Measurements from ENCODE around the gene HLA-B. TPM values are rescaled to one million over a fixed set of nuclear protein-coding genes. Genes with fewer than 3 reads are reported as not detected.
"Not testable (repeated sequence)": the region's sequence is repeated elsewhere in the genome, so short reads cannot be mapped to it uniquely, and the experiment has no call there.

HLA-B gene
- total RNA-seq, 1 experiment from 2014 or later = 55.4 TPM

DNA sequence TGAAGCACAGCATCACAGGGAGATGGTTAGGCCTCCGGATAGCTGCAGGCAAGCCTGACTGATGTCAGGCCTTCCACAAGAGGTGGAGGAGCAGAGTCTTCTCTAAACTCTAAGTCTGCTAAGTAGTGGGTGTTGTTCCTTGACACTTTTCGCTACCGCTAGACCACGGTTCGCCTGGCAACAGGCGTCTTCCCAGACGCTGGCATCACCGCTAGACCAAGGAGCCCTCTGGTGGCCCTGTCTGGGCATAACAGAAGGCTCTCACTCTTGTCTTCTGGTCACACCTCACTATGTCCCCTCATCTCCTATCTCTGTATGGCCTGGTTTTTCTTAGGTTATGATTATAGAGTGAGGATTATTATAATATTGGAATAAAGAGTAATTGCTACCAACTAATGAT is 17.1 kb upstream of the HLA-B start:
- peaks cover 17% of the 10 kb centered on the region for H3K27me3 ChIP-seq (ENCODE audit: low read length)
- H3K9me2 ChIP-seq (replicated peaks; ENCODE audit: low read length); H3K79me2 ChIP-seq (ENCODE audit: low read length); ATAC-seq; H3K4me3 ChIP-seq (ENCODE audit: low read length); H3K27ac ChIP-seq (ENCODE audit: low read length); CTCF ChIA-PET; H3K9ac ChIP-seq (ENCODE audit: low read length); intact Hi-C loops (cut with micrococcal nuclease); H3K36me3 ChIP-seq (ENCODE audit: low read depth, low read length); POLR2A ChIA-PET (ENCODE audit: unreplicated experiment); H3F3A ChIP-seq (ENCODE audit: low read length, unreplicated experiment); H3K4me2 ChIP-seq (ENCODE audit: low read length); H4K20me1 ChIP-seq (ENCODE audit: low read length); H2AFZ ChIP-seq (ENCODE audit: low read length); DNase-seq; H3K4me1 ChIP-seq (ENCODE audit: insufficient read depth, low read length); BruUV-seq (replicated peaks): not testable (repeated sequence)
- peaks cover 10% of the 10 kb centered on the region; the same call in 1 of the 2 replicates for H3K9me3 ChIP-seq (ENCODE audit: low read length)
- TF ChIP-seq, protein P1, sequence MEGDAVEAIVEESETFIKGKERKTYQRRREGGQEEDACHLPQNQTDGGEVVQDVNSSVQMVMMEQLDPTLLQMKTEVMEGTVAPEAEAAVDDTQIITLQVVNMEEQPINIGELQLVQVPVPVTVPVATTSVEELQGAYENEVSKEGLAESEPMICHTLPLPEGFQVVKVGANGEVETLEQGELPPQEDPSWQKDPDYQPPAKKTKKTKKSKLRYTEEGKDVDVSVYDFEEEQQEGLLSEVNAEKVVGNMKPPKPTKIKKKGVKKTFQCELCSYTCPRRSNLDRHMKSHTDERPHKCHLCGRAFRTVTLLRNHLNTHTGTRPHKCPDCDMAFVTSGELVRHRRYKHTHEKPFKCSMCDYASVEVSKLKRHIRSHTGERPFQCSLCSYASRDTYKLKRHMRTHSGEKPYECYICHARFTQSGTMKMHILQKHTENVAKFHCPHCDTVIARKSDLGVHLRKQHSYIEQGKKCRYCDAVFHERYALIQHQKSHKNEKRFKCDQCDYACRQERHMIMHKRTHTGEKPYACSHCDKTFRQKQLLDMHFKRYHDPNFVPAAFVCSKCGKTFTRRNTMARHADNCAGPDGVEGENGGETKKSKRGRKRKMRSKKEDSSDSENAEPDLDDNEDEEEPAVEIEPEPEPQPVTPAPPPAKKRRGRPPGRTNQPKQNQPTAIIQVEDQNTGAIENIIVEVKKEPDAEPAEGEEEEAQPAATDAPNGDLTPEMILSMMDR (conservative IDR thresholded peaks at IDR 0.05; ENCODE audit: low read depth, low read length) = 0 out of 2 replicates have a peak, but pooled peaks have one; percentile 18

DNA sequence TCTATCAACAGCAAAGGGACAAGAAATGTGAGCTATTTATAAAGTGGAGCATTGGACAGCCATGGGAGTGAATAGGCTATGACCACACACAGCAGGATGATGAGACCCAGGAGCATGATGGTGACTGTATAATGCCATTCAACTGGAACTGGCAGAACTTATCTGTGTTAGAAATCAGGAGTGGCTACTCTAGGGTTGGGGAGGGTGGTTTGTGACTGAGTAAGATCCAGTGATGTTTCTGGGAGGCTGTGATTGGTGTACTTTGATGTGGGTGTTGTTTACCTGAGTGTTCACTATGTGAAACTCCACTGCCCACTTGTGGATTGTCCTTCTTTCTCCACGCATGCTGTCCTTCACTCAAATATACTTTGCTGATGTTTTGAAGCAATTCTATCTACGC is 11.5 kb upstream of the HLA-B start:
- Histone ChIP-seq H3K27ac (ENCODE audit: low read length) (no peak overlapping the region), H4K20me1 (ENCODE audit: low read length) (no peaks in the 10 kb centered on the region), H3K4me3 (ENCODE audit: low read length) (no peak overlapping the region), H3K36me3 (ENCODE audit: low read depth, low read length) (peaks cover 2% of the 10 kb centered on the region; the same call in 1 of the 2 replicates), H3K4me1 (ENCODE audit: insufficient read depth, low read length) (peaks cover 8% of the 10 kb centered on the region; the same call in 1 of the 2 replicates), H3K9me3 (ENCODE audit: low read length) (peaks cover 10% of the 10 kb centered on the region; the same call in 1 of the 2 replicates), H3K4me2 (ENCODE audit: low read length) (no peak overlapping the region), H3K9me2 (replicated peaks; ENCODE audit: low read length) (no peaks in the 10 kb centered on the region), H2AFZ (ENCODE audit: low read length) (no peak overlapping the region), H3K79me2 (ENCODE audit: low read length) (no peaks in the 10 kb centered on the region), H3K27me3 (ENCODE audit: low read length) (peaks cover 11% of the 10 kb centered on the region), H3F3A (ENCODE audit: low read length, unreplicated experiment) (no peaks in the 10 kb centered on the region), H3K9ac (ENCODE audit: low read length) (no peak overlapping the region)
- intact Hi-C loops (cut with micrococcal nuclease) = no loop called here
- ChIA-PET POLR2A (ENCODE audit: unreplicated experiment) (no interaction called here), CTCF (interaction anchor here (0.6 kb wide), 1 partner anchor 225 kb away, joined by 3 read pairs; no protein-coding TSS in a partner anchor)
- no TSS peak for BruUV-seq (replicated peaks)
- no peak for TF ChIP-seq EZH2 (IDR thresholded peaks at IDR 0.05; ENCODE audit: low read length, unreplicated experiment)
- TF ChIP-seq EZH2phosphoT487 (IDR thresholded peaks at IDR 0.05; ENCODE audit: borderline replicate concordance, low read length) = no peak
- TF ChIP-seq, protein P1 (conservative IDR thresholded peaks at IDR 0.05; ENCODE audit: low read depth, low read length) = no peak
- no peak for DNase-seq
- no peak for ATAC-seq

DNA sequence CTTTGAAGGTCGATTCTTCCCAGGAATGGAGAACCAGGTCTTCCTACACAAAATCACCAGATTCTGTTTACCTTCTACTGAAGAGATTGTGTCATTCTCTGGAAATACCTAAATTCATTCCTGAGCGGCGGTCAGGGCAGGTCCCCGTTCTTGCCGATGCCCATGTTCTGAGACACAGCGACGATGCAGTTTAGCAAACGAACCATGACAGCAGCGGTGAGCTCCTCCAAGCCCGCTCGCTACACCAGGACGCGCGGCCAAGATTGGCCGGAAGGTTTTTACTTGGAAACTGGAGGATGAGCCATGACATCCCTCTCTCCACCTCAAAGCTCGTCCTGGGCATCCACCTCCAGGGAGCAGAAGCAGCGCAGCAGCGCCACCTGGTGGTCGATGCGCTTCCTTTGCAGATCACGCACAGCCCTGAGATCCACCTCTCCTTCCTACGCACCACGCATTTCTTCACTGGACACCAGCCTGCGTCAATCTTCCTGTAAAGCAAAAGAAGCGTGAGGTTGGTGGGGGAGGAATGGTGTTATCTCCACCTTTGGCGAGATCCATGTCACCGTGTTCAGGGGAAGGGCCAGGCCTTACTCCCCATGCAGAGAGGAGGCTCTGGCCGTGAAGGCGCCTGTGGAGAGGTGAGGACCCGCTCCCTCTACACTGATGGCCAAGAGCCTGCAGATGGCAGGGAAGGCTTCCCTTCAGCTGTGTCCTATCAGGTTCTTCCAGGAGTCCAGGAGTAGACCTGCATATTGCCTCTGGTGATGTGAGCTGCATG is 9.9 kb upstream of the HLA-B start:
- Histone ChIP-seq H3K9ac (ENCODE audit: low read length) (no peak overlapping the region), H3K9me2 (replicated peaks; ENCODE audit: low read length) (no peaks in the 10 kb centered on the region), H3K4me3 (ENCODE audit: low read length) (peak overlapping the region; percentile 65), H2AFZ (ENCODE audit: low read length) (peak overlapping the region; percentile 84), H3K27me3 (ENCODE audit: low read length) (peaks cover 21% of the 10 kb centered on the region), H3K4me2 (ENCODE audit: low read length) (peak overlapping the region; percentile 82), H3K79me2 (ENCODE audit: low read length) (no peaks in the 10 kb centered on the region), H4K20me1 (ENCODE audit: low read length) (no peaks in the 10 kb centered on the region), H3F3A (ENCODE audit: low read length, unreplicated experiment) (no peaks in the 10 kb centered on the region), H3K27ac (ENCODE audit: low read length) (no peak overlapping the region), H3K36me3 (ENCODE audit: low read depth, low read length) (peaks cover under 1% of the 10 kb centered on the region; the same call in 1 of the 2 replicates), H3K9me3 (ENCODE audit: low read length) (peaks cover under 1% of the 10 kb centered on the region; the same call in 1 of the 2 replicates), H3K4me1 (ENCODE audit: insufficient read depth, low read length) (peaks cover 8% of the 10 kb centered on the region; the same call in 1 of the 2 replicates)
- ChIA-PET POLR2A (ENCODE audit: unreplicated experiment) (interaction anchor here (0.5 to 0.7 kb wide), 3 partner anchors 163 to 633 kb away, joined by 5 to 7 read pairs (median 5); no protein-coding TSS in a partner anchor), CTCF (interaction anchor here (0.7 to 1.1 kb wide), 5 partner anchors 9 to 508 kb away, joined by 3 to 14 read pairs (median 4); no protein-coding TSS in a partner anchor)
- TF ChIP-seq EZH2phosphoT487 (IDR thresholded peaks at IDR 0.05; ENCODE audit: borderline replicate concordance, low read length) (no peak), EZH2 (IDR thresholded peaks at IDR 0.05; ENCODE audit: low read length, unreplicated experiment) (no peak)
- TF ChIP-seq, protein P1 (conservative IDR thresholded peaks at IDR 0.05; ENCODE audit: low read depth, low read length) = peak; percentile 94
- DNase-seq (peak; percentile 96), ATAC-seq (peak; percentile 99)
- BruUV-seq (replicated peaks) = no TSS peak
- intact Hi-C loops (cut with micrococcal nuclease) = loop anchor here (1.0 to 2.0 kb wide), 2 partner anchors 170 to 230 kb away; no protein-coding TSS in a partner anchor

All from PC-3 (cell line).